GM03348 (cell line): Measurements from ENCODE around the gene C1S.

ENCODE experiments used
- DNase-seq: peaks from one replicate; pipeline ENCODE4 v3.0.0; 2012; ENCODE audit warnings: low spot score

C1S gene

DNA sequence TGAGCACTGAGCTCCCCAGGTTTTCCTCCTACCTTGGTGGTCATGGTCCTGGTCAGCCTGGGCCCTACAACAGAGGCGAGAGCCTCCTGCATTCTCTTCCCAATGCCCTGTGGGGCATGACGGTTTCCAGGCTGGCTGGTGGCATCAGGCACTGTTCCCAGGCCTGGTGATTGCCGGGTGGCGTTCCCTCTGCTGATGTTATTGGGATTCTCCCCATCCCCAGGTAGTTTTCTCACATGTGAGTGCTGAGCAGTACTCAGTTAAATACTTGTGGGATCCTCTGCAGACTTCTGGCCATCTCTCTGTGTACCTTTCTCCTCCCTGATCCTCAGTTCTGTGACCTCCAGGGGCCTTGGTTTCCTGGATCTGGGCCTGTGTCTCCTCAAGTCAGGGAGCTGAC, 16.0 kb downstream of the C1S start:
- no peak for DNase-seq

DNA sequence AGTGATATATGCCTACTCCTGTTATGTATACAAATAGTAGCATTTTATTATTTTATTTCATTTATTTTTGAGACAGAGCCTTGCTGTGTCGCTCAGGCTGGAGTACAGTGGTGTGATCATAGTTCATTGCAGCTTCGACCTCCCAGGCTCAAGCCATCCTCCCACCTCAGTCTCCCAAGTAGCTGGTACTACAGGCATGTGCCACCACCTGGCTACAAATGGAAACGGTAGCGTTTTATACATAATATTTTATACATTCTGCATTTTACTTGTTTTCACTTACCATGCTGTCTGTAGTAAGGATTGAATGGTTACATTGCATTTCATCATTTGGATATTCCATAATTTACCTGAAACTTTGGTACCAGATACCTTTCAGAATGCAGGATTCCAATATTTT, 17.6 kb downstream of the C1S start:
- no peak for DNase-seq

DNA sequence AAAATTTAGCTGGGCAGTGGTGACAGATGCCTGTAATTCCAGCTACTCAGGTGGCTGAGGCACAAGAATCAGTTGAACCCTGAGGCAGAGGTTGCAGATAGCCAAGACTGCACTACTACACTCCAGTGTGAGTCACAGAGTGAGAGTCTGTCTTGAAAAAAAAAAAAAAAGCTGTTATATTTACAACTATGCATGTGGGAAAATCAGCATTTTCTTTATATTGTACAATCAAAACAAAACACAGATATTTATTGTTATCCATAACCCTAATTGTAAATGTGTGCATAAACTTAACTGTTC, 19.3 kb downstream of the C1S start:
- no peak for DNase-seq

DNA sequence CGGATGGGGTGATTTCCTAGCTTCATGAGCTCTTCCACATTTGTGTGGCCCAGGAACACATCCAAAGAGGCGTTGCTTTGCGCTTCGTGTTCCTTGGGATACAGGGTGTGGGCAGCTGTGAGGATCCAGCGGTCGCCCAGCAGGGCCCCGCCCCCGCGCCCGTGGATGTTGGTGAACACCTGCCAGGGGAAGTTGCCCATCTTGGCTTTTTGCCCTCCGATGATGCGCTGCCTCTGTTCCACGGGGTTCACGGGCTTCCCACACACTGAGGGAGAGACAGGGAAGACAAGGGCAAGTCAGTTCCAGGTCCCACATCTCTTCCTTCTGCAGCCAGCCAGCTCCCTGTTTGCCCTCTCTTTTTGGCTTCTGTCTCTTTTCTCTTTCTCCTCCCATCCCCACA, 20.5 kb downstream of the C1S start:
- DNase-seq: no peak

DNA sequence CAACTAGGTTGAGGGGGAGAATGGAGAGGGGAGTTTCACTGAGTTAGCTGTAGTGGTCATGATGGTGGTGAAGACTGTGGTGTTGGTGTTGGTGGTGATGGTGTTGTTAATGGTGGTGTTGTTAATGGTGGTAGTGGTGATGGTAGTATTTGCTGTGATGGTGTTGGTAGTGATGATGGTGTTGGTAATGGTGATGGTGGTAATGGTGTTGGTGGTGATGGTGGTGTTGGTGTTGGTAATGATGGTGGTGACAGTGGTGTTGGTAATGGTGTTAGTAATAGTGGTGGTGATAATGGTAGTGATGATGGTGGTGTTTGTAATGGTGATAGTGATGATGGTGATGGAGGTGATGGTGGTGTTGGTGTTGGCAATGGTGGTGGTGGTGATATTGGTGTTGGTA, 22.6 kb downstream of the C1S start:
- DNase-seq: no peak

DNA sequence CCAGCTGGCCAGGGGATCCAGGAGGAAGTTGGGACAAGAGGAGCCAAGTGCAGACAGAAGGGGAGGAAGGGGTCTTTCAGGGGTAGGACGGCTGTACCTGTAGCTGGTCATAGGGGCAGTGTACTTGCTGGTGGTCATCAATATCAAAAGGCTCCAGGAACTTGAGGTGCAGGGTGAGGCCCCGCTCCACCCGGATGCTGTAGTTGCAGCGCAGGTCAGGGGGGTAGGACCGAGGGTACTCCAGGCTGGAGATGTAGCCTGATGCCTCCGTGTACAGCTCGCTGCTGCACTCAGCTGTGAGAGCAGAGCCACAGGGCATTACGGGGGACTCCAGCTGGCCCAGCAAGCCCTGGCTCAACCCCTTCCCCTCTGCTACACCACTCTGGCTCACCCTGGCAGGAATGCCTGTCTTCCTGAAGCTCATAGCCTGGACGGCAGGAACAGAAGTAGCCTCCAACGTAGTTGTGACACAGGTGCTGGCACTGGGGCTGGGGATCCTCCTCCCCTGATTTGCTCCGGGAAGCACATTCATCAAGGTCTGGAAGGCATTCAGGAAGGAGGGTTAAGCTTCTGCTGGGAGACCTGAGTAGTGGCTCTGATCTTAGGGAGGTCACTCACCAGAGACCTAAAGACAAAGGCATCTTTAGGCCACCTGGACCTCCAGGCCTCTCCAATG, 28.8 kb downstream of the C1S start:
- DNase-seq: no peak

DNA sequence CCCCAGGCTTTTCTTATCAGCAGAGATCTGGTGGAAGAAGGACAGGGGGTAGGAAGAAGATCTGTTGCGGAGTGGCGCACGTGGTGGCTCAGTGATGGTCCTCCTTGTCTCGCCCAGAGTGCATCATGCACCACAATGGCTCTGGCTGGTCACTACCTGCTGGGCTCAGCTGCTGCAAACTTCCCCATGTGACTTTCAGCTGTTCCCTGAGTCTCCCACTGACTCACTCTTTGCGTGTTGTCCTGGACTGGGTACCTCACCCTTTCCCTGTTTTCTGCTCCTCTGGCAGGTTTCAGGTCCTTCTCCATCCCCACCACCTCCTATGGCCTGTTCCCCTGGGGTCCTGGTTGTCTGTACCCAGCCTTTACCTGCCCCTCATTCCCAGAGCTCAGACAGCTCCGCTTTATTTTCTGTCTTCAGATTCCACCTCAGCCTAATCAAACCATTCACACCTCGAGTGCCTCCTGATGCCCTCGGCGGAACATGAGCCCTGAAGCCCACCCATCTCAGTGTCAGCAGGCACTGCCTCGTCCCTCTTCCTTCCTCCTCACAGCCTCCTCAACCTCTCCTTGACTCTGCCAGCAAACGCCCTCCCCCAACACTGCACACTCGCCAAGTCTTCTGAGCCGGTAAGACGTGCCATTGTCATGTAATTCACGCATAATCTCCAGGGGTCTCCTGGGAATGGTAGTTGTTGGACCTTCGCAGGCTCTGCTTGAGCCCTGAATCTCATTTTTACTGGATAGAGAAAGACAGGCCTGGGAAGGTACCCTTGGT, 29.9 kb downstream of the C1S start:
- DNase-seq: no peak

DNA sequence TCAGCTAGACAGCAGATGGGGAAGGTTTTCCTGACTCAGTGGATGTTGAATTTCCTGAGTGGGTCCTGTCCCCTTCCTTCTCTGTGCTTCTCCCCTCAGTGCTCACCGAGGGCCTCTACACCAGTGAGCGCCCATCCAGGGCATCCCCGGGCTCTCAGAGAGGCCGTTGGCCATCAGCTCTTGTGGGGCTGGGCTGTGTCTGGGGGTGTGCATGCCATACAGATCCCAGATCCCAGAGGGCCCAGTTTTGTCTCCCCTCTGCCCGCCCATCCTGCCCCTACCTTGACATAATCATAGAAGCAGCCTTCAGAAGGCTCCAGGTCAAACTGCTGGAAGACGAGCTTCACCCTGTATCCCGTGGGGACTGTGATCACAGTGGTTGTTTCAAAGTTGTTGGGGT, 30.7 kb downstream of the C1S start:
- no peak for DNase-seq

DNA sequence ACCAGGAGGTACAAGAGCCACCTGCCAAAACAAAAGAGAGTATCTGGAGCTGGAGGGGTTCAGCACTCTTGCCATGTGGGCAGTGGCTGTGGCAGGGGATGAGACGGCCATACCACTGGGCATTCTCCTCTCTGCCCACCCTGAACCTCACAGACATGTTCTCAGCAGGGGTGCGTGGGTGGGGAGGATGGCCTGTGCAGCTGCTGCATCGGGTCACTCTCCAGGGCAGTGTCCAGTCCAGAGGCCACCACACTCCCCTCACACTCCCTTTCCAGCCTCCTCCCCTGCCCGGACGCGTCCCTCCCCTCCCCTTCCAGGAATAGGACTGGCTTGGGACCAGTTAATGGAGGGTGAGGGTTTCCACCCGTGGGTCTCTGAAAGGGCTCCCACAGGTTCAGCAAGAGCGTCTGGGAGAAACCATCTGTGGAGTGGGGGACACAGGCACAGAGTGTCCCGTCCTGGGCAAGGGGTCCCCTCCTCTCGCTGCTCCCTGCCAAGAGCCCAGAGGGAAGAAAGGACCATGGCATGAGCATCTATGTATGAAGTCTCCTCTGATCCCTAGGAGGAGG, 31.2 kb downstream of the C1S start:
- peak; percentile 60 for DNase-seq

DNA sequence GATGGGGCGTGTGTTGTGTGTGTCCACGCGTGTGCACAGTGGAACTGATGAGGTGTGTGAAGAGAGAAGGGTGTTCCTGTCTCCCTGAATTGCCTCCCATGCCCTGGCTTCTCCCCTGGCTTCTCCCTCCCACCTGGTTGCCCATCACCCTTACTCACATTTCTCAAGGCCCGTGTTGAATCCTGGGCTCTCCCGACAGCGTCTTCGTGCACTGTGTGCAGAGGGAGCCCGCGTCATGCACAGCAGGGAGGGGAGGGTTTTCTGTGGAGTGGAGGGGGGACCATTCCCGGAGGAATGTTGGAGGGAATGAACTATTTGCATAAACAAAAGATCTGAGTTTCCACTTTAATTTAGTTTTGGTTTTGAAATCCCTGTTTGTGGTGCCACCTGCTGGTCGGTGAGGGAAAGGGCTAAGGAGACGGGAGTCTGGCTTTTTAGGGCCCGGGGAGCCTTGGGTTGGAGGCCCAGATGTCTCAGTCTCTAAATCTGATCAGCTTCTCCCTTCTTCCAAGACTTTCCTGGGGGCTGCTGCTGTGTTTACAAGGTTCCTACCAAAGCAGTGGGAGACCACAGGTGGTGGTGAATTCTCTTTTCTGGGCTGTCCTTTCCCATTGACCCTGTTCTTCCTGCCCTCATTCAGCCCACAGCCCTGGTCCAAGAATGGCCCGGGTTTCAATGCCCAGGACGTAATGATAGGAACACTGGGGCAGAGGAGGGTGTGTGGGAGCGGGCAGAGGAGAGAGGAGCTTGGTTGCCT, 31.9 kb downstream of the C1S start, which contains the start of gene C1R:
Gene C1R, minus strand, starts transcription at position 217 of the 757 bp plus-strand sequence. Its CDS starts 57 bp downstream, at position 160.
- DNase-seq: peak; percentile 89

DNA sequence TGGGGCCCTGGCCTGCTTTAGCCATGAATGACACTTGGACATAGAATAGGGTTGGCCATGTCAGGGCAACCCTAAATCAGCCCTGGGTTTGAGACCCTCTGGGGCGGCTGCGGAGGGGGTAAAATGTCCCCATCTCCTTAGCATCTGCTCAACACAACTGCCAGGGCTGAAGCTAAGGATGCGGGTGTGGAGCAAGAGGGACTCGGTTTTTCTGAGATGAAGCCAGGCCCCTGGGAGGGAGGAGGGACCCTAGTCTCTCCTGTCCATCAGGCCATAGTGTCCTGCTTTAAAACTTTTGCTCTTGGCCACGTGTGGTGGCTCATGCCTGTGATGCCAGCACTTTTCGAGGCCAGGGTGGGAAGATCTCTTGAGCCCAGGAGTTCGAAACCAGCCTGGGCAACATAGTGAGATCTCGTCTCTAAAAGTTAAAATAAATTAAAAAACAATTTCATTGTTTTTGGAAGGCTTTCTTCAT, 32.5 kb downstream of the C1S start:
- no peak for DNase-seq

DNA sequence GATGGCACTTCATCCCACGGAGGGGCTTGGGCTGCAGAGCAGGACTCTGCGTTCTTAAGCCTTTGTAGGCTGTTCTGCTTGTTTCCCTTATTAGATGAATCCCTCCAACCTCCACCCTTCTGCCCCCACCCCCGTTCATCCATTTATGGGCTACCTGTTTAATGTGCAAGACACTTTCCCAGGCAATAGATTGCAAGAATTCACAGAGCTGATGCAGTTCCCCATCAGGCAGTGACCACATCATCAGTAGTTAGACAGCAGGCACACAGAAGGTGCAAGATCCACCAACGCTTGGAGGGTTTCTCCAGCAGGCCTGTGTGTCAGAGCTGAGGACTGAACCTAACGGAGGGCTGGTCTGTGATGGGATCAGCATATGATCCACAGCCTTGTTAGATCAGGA, 33.0 kb downstream of the C1S start:
- DNase-seq: no peak

DNA sequence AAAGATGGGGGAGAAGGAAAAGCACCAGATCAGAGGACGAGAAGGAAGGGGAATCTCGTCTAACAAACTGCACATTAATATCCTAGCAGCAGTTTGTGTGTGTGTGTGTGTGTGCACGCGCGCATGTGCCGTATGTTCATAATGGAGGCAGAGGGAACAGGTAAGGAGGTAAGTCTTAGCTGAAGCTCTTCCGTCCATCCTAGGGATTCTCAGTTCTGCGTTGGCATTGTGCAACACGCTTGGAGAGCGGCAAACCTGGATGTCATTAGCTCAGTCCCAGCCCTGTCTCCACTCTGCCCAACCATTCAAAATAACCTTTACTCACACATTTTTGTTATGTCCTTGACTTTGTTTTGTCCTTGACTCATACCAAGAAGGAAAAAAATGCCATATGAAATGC, 33.4 kb downstream of the C1S start:
- peak; percentile 73 for DNase-seq

DNA sequence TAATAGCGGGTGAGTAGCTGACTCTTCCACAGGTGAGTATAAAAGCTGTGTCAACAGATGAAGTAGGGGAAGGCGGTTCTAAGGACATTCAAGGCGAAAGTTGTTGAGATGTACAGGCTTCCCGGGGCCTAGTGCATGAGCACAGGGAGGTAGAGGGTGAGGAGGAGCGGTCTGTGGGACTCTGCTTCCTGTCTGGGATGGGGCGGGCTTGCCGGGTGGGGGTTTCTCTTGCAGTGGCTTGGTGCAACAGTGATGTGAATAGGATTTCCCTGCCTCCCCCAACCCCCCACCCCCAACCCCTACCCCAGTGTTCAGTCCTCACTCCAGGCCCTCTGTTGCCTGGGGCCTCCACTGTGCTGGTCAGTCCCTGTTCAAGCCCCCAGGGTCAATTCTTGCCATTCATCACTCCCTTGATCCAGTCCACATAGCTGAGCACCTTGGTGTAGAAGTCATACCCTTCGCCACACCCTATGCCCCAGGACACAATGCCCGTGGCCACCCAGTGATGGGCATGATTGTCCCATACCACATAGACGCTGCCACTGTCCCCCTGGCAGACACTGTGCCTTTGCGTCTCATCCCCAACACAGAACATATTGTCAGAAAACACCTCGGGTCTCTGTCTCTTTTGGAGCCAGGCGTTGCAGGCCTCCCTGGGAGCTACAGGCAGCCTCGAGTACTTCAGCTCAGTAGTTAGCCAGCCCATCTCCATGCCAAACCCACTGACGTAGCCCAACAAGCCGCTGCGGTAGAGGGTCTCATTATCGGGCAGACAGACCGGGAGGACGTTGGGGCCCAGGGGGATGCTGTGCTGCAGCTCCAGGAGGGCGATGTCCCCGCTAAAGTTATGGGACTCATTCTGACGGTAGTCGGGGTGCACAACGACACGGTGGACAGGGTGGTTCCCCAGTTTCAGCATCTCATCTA, 35.8 kb downstream of the C1S start:
- no peak for DNase-seq

DNA sequence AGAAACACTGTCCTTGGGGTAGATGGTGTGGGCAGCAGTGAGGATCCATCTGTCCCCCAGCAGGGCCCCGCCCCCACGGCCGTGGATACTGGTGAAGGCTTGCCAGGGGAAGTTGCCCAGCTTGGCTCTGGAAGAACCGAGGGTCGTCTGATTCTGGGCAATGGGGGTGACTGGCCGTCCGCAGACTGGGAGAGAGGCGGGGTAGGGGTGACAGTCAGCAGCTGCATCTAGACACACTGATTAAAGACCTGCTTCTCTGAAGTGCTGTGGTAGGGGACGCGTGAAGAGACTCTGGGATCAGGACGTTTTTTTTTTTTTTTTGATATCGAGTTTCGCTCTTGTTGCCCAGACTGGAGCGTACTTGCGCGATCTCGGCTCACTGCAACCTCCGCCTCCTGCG, 36.5 kb downstream of the C1S start:
- no peak for DNase-seq

DNA sequence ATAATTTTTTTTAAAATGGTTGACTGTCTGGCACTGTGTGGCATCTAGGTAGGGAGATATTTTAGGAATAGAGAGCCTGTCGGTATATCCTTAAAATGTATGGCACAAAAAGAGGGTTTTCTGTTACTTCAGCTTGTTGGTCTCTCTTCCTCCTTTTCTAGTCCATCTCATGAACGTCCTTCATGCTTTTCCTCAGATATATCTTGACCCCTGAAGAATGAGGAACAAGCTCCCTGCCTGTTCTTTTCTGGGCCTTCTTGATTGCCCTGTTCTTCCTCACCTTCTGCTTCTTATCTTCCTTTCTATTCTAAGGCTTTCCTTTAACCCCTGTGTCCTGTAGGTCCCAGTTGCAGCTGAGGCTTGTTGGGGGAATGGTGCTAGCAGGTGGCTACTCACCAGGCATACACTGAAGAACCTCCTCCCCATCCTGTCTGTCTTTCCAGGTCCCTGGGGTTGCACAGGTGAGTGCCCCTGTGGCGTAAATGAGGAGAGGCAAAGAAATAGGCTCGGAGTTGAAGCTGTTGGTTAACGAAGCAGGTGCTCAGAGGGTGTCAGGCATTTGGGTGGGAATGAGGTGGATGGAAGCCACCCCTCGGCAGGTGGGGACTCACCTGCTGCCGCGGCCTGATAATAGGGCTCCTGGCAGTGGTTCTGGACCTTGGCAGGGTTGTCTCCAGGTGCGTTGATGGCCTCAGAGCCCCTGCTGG, 38.9 kb downstream of the C1S start:
- DNase-seq: no peak

DNA sequence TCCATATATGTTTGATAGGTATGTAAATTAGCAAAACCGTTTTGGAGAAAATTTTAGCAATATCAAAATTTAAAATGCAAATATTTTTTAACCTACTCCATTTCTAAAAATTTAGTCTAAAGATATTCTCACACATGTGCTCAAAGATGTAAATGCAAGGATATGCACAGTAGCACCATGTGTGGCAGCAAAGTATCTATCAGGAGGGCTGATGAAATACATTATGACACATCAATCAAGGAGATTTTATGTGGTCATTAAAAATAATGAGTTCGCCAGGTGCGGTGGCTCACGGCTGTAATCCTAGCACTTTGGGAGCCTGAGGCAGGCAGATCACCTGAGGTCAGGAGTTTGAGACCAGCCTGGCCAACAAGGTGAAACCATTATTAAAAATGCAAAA, 39.7 kb downstream of the C1S start:
- no peak for DNase-seq

DNA sequence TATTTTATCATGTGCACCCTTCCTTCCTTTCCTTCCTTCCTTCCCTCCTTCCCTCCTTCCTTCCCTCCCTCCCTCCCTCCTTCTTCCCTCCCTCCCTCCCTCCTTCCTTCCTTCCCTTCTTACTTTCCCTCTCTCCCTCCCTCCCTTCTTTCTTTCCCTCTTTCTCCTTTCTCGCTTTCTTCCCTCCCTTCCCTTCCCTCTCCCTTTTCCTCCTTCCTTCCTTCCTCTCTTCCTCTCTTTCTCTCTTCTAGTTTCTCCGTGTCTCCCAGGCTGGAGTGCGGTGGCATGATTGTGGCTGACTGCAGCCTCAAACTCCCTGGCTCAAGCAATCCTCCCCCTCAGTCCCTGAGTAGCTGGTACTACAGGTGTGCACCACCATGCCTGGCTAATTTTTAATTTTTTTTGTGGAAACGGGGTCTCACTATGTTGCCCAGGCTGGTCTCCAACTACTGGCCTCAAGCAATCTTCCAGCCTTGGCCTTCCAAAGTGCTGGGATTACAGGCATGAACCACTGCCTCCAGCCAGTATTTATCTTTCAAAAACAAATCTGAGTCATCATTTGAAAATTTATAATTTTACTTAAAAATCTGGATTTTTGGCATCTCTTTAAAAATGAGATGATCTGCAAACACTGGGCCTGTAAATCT, 40.7 kb downstream of the C1S start:
- no peak for DNase-seq

DNA sequence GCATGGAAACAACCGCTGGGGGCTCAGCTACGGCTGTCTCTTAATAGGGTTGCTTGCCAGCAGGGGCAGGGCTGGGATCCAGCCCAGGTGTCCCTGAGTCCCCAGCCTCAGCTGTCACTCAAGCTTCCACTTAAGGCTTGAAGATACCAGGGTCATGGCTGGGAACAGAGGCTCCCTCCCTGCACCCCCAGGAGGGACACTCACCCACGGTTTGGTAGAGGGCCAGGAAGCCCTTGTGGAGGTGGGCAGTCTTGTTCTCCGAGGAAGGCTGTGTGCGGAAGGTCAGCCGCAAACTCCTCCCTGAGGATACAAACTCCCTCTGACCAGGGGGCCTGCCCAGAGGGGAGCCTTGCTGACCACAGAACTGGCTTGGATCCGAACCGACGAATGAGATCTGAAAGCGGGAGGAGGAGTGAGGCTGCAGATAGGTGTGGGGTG, 41.2 kb downstream of the C1S start:
- no peak for DNase-seq

DNA sequence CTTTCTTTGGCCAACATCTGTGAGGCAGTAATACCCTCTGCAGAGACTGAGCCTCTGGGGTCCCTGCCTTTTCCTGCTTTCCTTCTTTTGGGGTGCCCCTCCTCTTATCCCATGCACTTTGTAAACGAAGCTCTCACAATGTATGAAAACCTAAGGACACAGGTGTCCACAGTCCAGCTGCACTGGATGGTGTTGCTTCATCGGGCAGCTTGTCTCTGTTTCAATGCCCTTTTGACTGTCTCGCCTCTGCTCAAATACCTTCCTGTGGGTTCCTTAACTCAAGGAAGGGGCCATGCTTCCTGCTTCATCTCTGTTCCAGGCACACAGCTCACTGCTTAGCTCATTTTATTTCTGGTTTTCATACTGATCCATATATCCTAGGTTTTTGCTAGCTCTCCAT, 42.1 kb downstream of the C1S start:
- DNase-seq: no peak
